SK-N-SH (cell line): ENCODE results near the gene OPCML.

Experiments used
- EP300 ChIP-seq, 2 experiments: IDR thresholded peaks; 2 replicates each; pipeline versions ENCODE4 v1.4.0 to v1.6.1; 2012; ENCODE audit warnings: borderline replicate concordance in 1 of 2, low read depth in 1 of 2, low read length in 1 of 2
- FOSL2 ChIP-seq: IDR thresholded peaks from 2 replicates; pipeline ENCODE4 v1.4.0; 2012; ENCODE audit warnings: low read depth, mild to moderate bottlenecking, moderate library complexity, borderline replicate concordance
- GABPA ChIP-seq: IDR thresholded peaks from 2 replicates; pipeline ENCODE4 v1.4.0; 2012; ENCODE audit warnings: low read depth, mild to moderate bottlenecking
- MXI1 ChIP-seq: IDR thresholded peaks from 2 replicates; pipeline ENCODE4 v1.6.1; 2012; ENCODE audit warnings: mild to moderate bottlenecking, low read depth, low read length, improper control_type of control experiment
- RFX5 ChIP-seq: IDR thresholded peaks from 2 replicates; pipeline ENCODE4 v1.6.1; 2012; ENCODE audit warnings: mild to moderate bottlenecking, improper control_type of control experiment, low read length
- TAF1 ChIP-seq: IDR thresholded peaks from 2 replicates; pipeline ENCODE4 v1.6.1; 2012; ENCODE audit warnings: low read depth, mild to moderate bottlenecking, low read length, moderate library complexity, borderline replicate concordance
- TF ChIP-seq, protein P1 (sequence below): fragments of 200-600 bp; sonication (generic); IDR thresholded peaks from 2 replicates; pipeline ENCODE4 v1.6.1; 2017; ENCODE audit warnings: antibody characterized with exemption, mild to moderate bottlenecking, moderate library complexity
- TF ChIP-seq, protein P2 (sequence below): IDR thresholded peaks from 2 replicates; pipeline ENCODE4; 2012

DNA sequence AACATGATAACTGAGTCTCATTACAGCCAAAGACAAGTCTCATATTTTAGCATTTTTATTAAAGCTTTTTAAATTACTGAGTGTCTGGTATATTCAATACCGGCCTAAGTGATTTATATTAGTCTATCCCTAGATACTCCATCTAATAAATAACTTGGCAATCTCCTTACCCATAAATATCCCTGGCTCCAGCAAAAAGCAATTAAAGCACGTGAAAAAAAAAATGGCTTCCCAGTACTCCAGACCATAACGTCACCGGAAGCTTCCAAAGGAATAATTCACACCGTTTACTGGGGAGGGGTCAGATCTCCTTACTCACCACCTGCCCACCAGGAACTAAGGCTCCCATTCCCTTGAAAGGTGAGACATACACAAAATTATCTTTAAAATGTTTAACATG lies 988.3 kb downstream of the OPCML start:
- TF ChIP-seq FOSL2: no peak
- TF ChIP-seq TAF1: no peak
- TF ChIP-seq, protein P1, sequence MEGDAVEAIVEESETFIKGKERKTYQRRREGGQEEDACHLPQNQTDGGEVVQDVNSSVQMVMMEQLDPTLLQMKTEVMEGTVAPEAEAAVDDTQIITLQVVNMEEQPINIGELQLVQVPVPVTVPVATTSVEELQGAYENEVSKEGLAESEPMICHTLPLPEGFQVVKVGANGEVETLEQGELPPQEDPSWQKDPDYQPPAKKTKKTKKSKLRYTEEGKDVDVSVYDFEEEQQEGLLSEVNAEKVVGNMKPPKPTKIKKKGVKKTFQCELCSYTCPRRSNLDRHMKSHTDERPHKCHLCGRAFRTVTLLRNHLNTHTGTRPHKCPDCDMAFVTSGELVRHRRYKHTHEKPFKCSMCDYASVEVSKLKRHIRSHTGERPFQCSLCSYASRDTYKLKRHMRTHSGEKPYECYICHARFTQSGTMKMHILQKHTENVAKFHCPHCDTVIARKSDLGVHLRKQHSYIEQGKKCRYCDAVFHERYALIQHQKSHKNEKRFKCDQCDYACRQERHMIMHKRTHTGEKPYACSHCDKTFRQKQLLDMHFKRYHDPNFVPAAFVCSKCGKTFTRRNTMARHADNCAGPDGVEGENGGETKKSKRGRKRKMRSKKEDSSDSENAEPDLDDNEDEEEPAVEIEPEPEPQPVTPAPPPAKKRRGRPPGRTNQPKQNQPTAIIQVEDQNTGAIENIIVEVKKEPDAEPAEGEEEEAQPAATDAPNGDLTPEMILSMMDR: no peak
- TF ChIP-seq, protein P2, sequence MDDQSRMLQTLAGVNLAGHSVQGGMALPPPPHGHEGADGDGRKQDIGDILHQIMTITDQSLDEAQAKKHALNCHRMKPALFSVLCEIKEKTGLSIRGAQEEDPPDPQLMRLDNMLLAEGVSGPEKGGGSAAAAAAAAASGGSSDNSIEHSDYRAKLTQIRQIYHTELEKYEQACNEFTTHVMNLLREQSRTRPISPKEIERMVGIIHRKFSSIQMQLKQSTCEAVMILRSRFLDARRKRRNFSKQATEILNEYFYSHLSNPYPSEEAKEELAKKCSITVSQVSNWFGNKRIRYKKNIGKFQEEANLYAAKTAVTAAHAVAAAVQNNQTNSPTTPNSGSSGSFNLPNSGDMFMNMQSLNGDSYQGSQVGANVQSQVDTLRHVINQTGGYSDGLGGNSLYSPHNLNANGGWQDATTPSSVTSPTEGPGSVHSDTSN: no peak
- TF ChIP-seq MXI1: no peak
- TF ChIP-seq GABPA: no peak
- TF ChIP-seq EP300 (IDR thresholded peaks at IDR 0.05; ENCODE audit: borderline replicate concordance in 1 of 2, low read depth in 1 of 2, low read length in 1 of 2): no peak
- no peak for TF ChIP-seq RFX5
